Subcutaneous abdominal adipose tissue (tissue), 5 donors: ENCODE results near the gene HOXC5.
"Not testable (repeated sequence)": the region's sequence is repeated elsewhere in the genome, so short reads cannot be mapped to it uniquely, and the experiment has no call there.

Experiments used
- H3K27ac ChIP-seq: one replicate; pipeline ENCODE4 v1.7.0; 2013; ENCODE audit warnings: low read depth, mild to moderate bottlenecking, inconsistent platforms, low read length, moderate library complexity
- H3K27me3 ChIP-seq, 5 donors: one replicate each; pipeline ENCODE4 v1.7.0; 2013; ENCODE audit warnings: low read length in 5 of 5, inconsistent platforms in 1 of 5; ENCODE audit not compliant: control insufficient read depth in 5 of 5, insufficient read depth in 4 of 5
- H3K36me3 ChIP-seq, 5 donors: one replicate each; pipeline ENCODE4 v1.7.0; 2013; ENCODE audit warnings: low read length in 5 of 5; ENCODE audit not compliant: control insufficient read depth in 5 of 5, insufficient read depth in 5 of 5
- H3K4me1 ChIP-seq, 5 donors: one replicate each; pipeline ENCODE4 v1.7.0; 2013; ENCODE audit warnings: low read length in 5 of 5, mild to moderate bottlenecking in 3 of 5, moderate library complexity in 1 of 5; ENCODE audit not compliant: control insufficient read depth in 5 of 5, insufficient read depth in 5 of 5
- H3K4me3 ChIP-seq, 5 donors: one replicate each; pipeline ENCODE4 v1.7.0; 2013; ENCODE audit warnings: low read length in 5 of 5, low read depth in 1 of 5
- H3K9ac ChIP-seq, 5 donors: one replicate each; pipeline ENCODE4 v1.7.0; 2013; ENCODE audit warnings: low read length in 5 of 5, mild to moderate bottlenecking in 4 of 5, moderate library complexity in 3 of 5
- H3K9me3 ChIP-seq, 5 donors: one replicate each; pipeline ENCODE4 v1.7.0; 2013; ENCODE audit warnings: low read length in 5 of 5; ENCODE audit not compliant: control insufficient read depth in 5 of 5
- donor health status: healthy.
- donor health status: healthy.
- donor health status: healthy.
- donor health status: healthy.
- donor health status: healthy.

HOXC5 gene

GRCh38 chr12:54039417-54040147, 6.7 kb downstream of the HOXC5 start:
- peak overlapping the region; percentile 9 to 62 (median 24) for H3K9ac ChIP-seq
- peak overlapping the region; percentile 41 to 65 (median 54) for H3K4me3 ChIP-seq
- no peaks in the 10 kb centered on the region for H3K36me3 ChIP-seq
- H3K27ac ChIP-seq, result peak overlapping the region; percentile 48
- peaks cover 0 to 39% (median 19%) of the 10 kb centered on the region in 5 donors for H3K27me3 ChIP-seq
- no peaks in the 10 kb centered on the region for H3K9me3 ChIP-seq
- peaks cover 5 to 48% (median 43%) of the 10 kb centered on the region in 5 donors for H3K4me1 ChIP-seq

- peak overlapping the region; percentile 41 to 65 (median 54) for H3K4me3 ChIP-seq
- H3K36me3 ChIP-seq, result no peaks in the 10 kb centered on the region
- peak overlapping the region in 3 of 5 donors; percentile 24 to 62 (median 57) for H3K9ac ChIP-seq
- peaks cover 5 to 43% (median 37%) of the 10 kb centered on the region in 5 donors for H3K4me1 ChIP-seq
- H3K27me3 ChIP-seq, result peaks cover 0 to 38% (median 15%) of the 10 kb centered on the region in 5 donors
- H3K9me3 ChIP-seq, result no peaks in the 10 kb centered on the region
- H3K27ac ChIP-seq, result peak overlapping the region; percentile 21
Observed at GRCh38 chr12:54040148-54040494, 7.3 kb downstream of the HOXC5 start.

GRCh38 chr12:54040648-54041047, 7.8 kb downstream of the HOXC5 start:
- Histone ChIP-seq H3K36me3 (no peaks in the 10 kb centered on the region), H3K27ac (no peak overlapping the region), H3K4me3 (peak overlapping the region in 1 of 5 donors; percentile 39), H3K9me3 (no peaks in the 10 kb centered on the region), H3K27me3 (peaks cover 0 to 36% (median 15%) of the 10 kb centered on the region in 5 donors), H3K4me1 (peaks cover 5 to 42% (median 37%) of the 10 kb centered on the region in 5 donors), H3K9ac (no peak overlapping the region)

GRCh38 chr12:54041097-54041690, 8.3 kb downstream of the HOXC5 start:
- H3K27ac ChIP-seq, result no peak overlapping the region
- H3K4me1 ChIP-seq, result peaks cover 5 to 42% (median 37%) of the 10 kb centered on the region in 5 donors
- H3K36me3 ChIP-seq, result no peaks in the 10 kb centered on the region
- H3K27me3 ChIP-seq, result peaks cover 0 to 36% (median 16%) of the 10 kb centered on the region in 5 donors
- no peaks in the 10 kb centered on the region for H3K9me3 ChIP-seq
- H3K9ac ChIP-seq, result no peak overlapping the region
- no peak overlapping the region for H3K4me3 ChIP-seq

- Histone ChIP-seq H3K4me1 (peaks cover 3 to 38% (median 33%) of the 10 kb centered on the region in 5 donors), H3K27me3 (peaks cover 0 to 36% (median 21%) of the 10 kb centered on the region in 5 donors)
Observed at GRCh38 chr12:54042033-54042432, 9.2 kb downstream of the HOXC5 start.

GRCh38 chr12:54042970-54043853, 10.4 kb downstream of the HOXC5 start:
- H3K4me1 ChIP-seq, result peaks cover 2 to 30% (median 25%) of the 10 kb centered on the region in 5 donors
- H3K9ac ChIP-seq, result no peak overlapping the region
- no peak overlapping the region for H3K27ac ChIP-seq
- peaks cover 0 to 41% (median 23%) of the 10 kb centered on the region in 5 donors for H3K27me3 ChIP-seq
- no peaks in the 10 kb centered on the region for H3K9me3 ChIP-seq
- no peaks in the 10 kb centered on the region for H3K36me3 ChIP-seq
- no peak overlapping the region for H3K4me3 ChIP-seq

More at GRCh38 chr12:54042033-54042432, 9.2 kb downstream of the HOXC5 start:
- not testable (repeated sequence) for H3K36me3 ChIP-seq, H3K9ac ChIP-seq, H3K9me3 ChIP-seq, H3K4me3 ChIP-seq, H3K27ac ChIP-seq

- no peak overlapping the region for H3K4me3 ChIP-seq
- H3K4me1 ChIP-seq, result peaks cover 2 to 17% (median 12%) of the 10 kb centered on the region in 5 donors
- peaks cover 0 to 33% (median 17%) of the 10 kb centered on the region in 5 donors for H3K27me3 ChIP-seq
- H3K36me3 ChIP-seq, result no peaks in the 10 kb centered on the region
- H3K9ac ChIP-seq, result no peak overlapping the region
- no peaks in the 10 kb centered on the region for H3K9me3 ChIP-seq
- no peak overlapping the region for H3K27ac ChIP-seq
Observed at GRCh38 chr12:54044425-54045103, 11.7 kb downstream of the HOXC5 start.

GRCh38 chr12:54045401-54045800, 12.6 kb downstream of the HOXC5 start:
- Histone ChIP-seq H3K27me3 (peaks cover 0 to 33% (median 15%) of the 10 kb centered on the region in 5 donors), H3K9me3 (no peaks in the 10 kb centered on the region), H3K36me3 (no peaks in the 10 kb centered on the region), H3K9ac (no peak overlapping the region), H3K4me3 (no peak overlapping the region), H3K27ac (no peak overlapping the region), H3K4me1 (peaks cover 0 to 15% (median 10%) of the 10 kb centered on the region in 5 donors)

- Histone ChIP-seq H3K27me3 (peaks cover 0 to 35% (median 15%) of the 10 kb centered on the region in 5 donors), H3K27ac (no peak overlapping the region), H3K4me1 (peaks cover 0 to 15% (median 11%) of the 10 kb centered on the region in 5 donors), H3K9ac (no peak overlapping the region), H3K9me3 (no peaks in the 10 kb centered on the region), H3K36me3 (no peaks in the 10 kb centered on the region), H3K4me3 (no peak overlapping the region)
Observed at GRCh38 chr12:54045868-54046521, 13.1 kb downstream of the HOXC5 start.
